Measurements from ENCODE around the gene GAB2.
A peak's percentile ranks its signal among the peaks of the same experiment; 100 is the strongest.

GAB2 gene

GRCh38 chr11:78427615-78428265 lies 10.1 kb upstream of the GAB2 start:
- no peak for DNase-seq

- no peak for DNase-seq
These were observed 9.2 kb upstream of the GAB2 start for GRCh38 chr11:78426845-78427244.

- DNase-seq = no peak
These were observed 7.9 kb upstream of the GAB2 start for GRCh38 chr11:78425399-78426070.

GRCh38 chr11:78424334-78425270 lies 7.0 kb upstream of the GAB2 start:
- DNase-seq = peak; percentile 96

- DNase-seq = no peak
These were observed 5.6 kb upstream of the GAB2 start for GRCh38 chr11:78423241-78423640.

GRCh38 chr11:78420796-78421209 lies 3.2 kb upstream of the GAB2 start:
- DNase-seq = peak; percentile 86

- DNase-seq = peak; percentile 98
These were observed 2.7 kb upstream of the GAB2 start for GRCh38 chr11:78420255-78420764.

- DNase-seq = peak; percentile 95
These were observed 1.7 kb upstream of the GAB2 start for GRCh38 chr11:78419327-78419726.

- DNase-seq = peak; percentile 95
These were observed 1.1 kb upstream of the GAB2 start for GRCh38 chr11:78418584-78419211.

- DNase-seq = peak; percentile 99
These were observed 416 bp upstream of the GAB2 start for GRCh38 chr11:78417888-78418583.

- DNase-seq = peak; percentile 100
These were observed 1.1 kb downstream of the GAB2 start for GRCh38 chr11:78416285-78417174.

- peak; percentile 90 for DNase-seq
These were observed 2.3 kb downstream of the GAB2 start for GRCh38 chr11:78415338-78415737.

GRCh38 chr11:78414321-78415051 lies 3.1 kb downstream of the GAB2 start:
- DNase-seq = peak; percentile 96

- no peak for DNase-seq
These were observed 9.0 kb downstream of the GAB2 start for GRCh38 chr11:78408619-78409018.

- peak; percentile 95 for DNase-seq
These were observed 10.9 kb downstream of the GAB2 start for GRCh38 chr11:78406568-78407196.

GRCh38 chr11:78405805-78406204 lies 11.8 kb downstream of the GAB2 start:
- DNase-seq = no peak

GRCh38 chr11:78403781-78404180 lies 13.8 kb downstream of the GAB2 start:
- DNase-seq = no peak

- DNase-seq = no peak
These were observed 14.8 kb downstream of the GAB2 start for GRCh38 chr11:78402847-78403246.

- DNase-seq = no peak
These were observed 16.9 kb downstream of the GAB2 start for GRCh38 chr11:78400702-78401101.

- DNase-seq = peak; percentile 96
These were observed 17.5 kb downstream of the GAB2 start for GRCh38 chr11:78400116-78400515.

All from OCI-M1 (cell line).